ENCODE results near the gene GLI3.

GLI3 gene

DNA sequence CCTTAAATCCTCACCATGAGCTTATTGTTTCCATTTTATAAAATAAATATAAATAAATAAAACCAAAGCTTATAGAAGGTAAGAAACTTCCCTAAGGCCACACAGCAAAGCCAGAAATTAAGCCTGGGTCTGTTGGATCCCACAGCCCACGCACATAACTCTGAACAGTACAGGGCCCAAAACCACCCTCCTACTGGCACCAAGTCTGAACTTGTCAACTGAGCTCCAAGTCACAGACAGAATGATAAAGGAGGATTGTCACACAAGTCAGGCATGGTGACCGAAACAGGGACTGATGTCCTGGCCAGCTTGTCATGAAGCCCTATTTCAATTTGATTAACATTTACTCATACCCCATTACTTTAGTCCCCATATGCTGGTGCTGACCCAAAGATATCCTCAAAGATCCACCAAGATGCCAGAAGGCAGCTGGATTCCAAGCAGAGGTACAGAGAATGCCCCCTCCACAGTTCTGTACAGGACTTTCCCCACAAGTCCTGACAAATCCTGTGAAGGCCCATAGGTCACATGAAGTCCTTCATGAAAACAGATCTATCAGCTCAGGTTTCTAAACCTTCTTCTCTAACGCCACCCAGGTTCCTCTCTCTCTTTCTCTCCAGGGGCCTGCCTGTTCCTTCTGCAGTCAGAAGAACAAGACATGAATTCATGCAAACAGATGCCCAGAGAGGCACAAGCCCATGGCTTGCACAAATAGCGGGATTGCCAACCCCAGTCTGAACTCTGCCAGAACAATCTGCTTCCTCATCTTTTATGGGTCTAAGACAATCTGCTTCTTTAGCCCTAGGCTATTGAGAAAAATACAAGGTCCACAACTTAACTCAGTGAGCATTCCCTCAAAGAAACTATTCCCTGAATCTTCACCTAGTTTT, 60.9 kb downstream of the GLI3 start:
- no peak for DNase-seq (ENCODE audit: low spot score)

DNA sequence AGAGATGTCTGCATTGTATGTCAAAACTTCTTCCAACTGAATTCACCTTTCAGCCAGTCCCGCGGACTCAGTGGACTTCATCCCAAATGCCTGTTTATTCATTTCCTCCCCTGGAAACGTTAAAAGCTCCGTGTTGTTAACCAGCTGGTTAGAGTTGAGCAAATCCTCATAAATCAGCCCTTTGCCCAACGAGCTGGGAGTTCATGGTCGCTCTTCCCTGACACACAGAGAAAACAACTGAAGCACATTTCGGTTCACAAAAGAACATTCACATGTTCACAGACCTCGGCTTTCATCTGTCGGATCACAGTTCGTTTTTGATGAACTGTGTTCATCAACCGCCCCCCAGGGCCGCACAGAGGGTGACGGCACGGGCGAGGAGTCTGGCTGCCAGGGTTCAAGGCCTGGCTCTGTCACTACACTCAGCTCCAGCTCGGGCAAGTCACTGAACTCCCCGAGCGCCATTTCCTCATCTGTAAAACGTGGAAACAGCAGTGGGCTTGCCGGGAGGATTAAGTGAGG, 62.6 kb downstream of the GLI3 start:
- no peak for DNase-seq (ENCODE audit: low spot score)

DNA sequence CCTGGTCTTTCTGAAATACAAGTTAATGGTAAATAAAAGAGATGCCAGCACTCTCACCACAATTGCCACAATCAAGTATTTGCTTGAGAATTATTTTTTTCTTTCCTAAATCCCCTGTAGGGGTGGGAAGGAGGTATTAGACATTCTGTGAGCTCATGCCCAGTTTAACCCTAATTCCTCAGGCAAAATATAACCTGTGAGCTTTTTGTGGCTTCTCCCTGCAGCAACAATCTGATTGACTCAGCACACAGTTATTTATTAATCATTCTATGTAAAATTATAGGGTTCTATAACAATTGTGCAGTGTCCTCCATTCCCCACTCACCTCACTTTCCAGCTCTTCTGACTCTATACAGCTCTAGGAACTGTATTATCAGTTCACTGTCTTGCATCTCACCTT, 66.3 kb downstream of the GLI3 start:
- DNase-seq (ENCODE audit: low spot score) = no peak

DNA sequence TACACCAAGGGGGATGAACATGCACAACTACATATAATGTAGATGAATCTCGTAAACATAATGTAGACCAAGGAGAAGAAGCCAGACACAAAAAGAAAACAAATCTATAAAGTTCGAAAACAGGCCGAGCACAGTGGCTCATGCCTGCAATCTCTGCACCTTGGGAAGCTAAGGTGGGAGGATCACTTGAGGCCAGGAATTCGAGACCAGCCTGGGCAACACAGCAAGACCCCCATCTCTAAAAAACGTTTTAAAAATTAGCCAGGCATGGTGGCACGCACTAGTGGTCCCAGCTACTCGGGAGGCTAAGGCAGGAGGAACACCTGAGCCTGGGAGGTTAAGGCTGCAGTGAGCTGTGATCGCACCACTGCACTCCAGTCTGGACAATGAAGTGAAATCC, 68.5 kb downstream of the GLI3 start:
- no peak for DNase-seq (ENCODE audit: low spot score)

DNA sequence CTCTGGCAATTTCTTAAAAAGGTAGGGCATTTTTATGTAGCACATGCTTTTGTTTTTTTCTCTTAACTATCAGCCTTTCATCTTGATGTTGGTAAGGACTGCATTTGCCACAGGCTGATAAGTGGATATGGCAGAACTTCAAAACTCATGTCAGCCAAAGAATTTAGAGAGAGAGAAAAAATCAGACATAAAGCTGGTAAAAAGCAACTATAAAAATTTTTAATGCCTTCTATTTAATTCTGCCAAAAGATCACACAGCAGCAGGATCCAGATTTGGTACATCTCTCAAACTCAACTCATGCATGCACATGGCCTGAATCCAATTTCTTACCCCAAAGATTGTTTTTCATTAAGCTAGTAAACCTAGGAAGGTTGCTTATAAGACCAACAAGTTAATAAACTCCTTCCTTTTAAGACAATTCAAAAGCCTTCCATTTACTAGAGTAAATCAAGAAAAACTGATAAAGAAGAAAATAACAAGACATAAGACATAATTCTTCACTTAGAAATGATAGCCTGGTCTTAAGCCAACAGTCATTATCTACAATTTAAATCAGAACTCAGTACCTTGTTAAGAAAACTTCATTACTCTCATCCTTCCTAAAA, 69.3 kb downstream of the GLI3 start:
- no peak for DNase-seq (ENCODE audit: low spot score)

DNA sequence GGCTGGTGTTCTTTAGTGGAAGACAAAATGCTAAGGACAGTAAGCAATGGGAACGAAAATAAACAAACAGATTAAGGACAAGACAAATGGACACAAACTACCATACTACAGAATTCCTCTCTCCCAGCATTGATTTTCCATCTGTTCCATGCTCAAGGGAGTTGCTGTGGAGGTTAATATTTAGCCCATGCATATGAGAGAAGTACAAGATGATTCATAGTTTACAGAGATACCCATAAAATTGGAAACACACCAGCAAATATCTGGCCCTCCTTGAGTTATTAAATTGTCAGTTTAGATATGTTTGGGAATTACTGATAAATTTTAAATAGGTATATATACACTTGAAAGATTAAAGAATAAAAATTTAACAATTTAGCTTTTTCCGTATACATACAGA, 69.8 kb downstream of the GLI3 start:
- DNase-seq (ENCODE audit: low spot score) = no peak

DNA sequence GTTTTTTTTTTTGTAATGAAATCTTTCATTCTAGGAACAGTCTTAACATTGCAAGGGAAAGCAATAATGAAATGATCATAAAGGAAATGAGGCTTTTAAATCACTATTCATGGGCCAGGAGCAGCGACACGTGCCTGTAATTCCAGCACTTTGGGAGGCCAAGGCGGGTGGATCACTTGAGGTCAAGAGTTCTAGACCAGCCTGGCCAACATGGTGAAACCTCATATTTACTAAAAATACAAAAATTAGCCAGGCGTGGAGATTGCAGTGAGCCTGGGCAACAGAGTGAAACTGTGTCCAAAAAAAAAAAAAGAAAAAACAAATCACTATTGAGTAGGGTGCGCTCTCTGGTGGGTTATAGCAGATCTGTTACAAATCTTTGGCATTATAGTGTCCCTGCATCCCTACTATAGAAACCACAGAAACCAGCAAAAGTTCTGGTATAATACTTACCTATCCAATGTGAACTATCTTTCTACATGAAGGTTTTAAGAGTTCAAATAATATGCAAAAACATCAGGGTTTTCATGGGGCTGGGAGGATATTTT, 72.1 kb downstream of the GLI3 start:
- DNase-seq (ENCODE audit: low spot score) = no peak

DNA sequence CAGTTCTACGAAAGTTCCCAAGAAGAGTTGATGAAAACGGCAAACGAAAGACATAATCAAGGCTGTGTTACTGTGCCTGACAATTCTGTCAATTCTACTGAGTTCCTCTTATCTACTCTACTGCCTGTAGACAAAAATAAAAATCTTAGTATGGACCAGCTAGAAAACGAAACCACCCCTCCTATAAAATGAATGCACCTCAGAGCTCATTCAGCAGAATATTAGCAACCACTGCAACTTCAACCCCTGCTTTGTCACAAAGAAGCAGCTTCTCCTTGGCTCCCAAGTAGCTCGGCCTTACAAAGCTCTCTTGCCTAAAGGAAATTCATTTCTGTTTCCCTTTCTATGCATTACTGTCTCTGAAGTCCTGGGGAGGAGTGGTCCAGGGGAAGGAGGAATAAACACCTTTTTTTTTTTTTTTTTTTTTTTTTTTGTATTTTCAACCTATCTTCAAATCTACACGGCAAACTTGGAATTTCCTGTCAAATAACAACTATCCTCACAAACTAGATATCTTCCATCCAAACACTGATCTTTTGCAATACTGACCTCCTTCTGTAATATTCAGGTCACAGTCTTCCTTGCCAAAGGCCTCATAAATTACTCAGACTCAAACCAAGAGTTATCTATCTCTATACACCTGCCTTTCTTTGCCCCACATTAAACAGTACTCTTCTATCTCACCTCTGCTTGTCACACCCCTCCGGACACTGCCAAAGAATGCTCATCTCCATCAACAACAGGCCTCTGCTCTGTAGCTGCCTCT, 74.3 kb downstream of the GLI3 start:
- DNase-seq (ENCODE audit: low spot score) = no peak

DNA sequence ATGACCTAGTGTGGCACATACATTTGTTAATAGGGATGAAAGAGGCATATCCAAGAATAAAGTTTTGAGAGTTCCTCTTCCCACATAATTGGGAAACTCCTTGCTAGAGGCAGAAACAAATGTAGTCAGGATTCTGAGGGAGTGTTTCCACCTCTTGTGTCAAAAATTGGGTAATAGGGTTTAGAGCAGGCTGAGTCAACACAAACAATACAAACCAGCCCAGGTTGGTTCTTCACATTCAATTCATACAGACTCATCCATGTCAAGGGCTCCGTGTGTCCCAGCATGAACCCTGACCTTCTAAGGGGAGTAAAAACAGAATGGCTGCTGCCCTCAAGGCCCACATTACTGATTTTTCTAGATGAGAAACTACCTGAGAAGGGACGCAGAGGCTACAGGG, 75.3 kb downstream of the GLI3 start:
- no peak for DNase-seq (ENCODE audit: low spot score)

DNA sequence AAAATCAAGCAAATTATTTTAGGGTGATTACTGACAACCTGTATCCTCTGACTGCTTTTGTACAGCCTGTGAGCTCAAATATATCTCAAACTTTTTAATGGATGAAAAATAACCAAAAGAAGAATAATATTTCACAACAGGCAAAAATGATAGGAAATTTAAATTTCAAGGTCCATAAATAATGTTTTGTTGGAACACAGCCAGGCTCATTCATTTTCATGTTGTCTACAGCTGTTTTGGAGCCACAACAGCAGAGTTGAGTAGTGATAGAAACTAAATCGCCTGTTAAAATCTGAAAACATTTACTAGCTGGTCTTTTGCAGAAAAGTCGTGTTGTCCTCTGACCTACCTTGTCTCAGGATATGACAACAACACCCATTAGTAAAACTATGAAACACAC, 75.9 kb downstream of the GLI3 start:
- DNase-seq (ENCODE audit: low spot score) = no peak

DNA sequence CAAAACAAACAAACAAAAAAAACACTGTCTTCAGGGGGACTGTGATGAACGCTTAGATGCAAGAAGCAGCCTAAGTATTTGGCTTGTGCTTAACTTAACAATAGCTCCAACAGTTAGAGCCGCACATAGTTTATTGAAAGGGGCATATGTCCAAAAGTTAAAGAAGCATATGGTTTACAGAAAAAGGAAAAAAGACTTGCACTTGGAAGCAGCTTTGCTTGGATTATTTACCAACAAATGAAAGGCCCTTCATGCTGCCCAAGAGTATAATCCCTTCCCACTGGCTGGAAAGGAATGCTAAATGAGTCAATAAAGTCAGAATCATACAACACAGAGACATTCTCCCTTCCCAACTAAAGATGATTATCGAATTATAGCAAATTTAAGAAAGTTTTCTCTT, 77.9 kb downstream of the GLI3 start:
- no peak for DNase-seq (ENCODE audit: low spot score)

DNA sequence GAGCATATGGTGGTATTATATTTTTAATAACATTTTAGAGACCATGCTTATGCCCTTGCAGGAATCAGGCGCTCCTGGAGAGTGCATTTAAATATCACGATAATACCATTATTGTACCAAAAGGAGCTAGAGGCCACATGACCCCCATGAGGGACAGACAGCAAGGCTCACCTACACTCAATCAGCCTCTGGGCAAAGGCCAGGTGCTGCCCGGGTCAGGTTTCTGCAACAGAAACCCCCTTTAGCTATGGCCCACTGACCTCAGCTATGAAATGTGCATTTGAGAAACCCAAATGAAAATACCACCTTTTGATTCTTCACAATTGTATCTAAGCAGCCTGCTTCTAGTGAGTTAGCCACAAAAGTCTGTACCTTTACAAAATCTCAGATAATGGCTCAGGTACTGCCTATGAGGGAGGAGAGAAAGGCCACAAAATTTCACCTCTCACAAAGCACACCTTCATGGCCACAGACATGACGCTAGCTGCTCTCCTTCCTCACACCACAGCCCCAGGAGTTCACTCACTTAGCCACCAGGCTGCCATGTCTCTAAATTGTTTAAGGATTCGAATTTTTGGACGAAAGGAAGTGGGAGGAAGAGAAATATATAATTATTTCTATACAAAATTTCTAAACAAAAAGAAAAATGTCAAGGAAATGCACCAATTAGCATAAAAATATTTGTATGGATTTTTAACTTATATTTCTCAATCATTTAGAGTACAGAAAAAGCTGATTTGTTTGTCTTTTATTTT, 79.9 kb downstream of the GLI3 start:
- DNase-seq (ENCODE audit: low spot score) = no peak

DNA sequence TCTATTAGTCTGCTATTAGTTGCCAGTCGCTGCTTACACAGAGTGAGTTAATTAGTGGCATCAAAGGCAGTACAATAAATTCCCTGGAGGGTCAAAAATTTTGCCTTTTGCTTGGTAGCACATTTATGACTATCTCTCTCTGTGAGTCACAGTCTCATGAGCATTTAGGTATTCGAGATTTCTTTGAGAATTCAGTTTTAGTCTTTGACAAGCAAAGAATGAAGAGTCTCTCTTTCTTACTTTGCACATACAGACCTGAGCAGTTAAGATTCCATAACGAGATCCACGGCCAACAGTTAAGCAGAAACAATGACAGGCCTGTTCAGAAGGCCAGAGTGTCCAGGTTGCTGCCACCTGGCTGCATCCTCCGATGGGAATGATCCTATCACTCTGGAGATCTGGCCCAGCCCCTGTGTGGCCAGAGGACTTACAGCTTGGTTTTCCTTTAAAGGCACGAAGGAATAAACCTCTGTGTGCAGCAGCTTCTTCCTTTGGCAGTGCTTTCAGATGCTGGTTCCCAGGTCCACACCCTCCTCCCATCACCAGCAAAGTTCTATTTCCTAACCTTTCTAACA, 80.6 kb downstream of the GLI3 start:
- no peak for DNase-seq (ENCODE audit: low spot score)

DNA sequence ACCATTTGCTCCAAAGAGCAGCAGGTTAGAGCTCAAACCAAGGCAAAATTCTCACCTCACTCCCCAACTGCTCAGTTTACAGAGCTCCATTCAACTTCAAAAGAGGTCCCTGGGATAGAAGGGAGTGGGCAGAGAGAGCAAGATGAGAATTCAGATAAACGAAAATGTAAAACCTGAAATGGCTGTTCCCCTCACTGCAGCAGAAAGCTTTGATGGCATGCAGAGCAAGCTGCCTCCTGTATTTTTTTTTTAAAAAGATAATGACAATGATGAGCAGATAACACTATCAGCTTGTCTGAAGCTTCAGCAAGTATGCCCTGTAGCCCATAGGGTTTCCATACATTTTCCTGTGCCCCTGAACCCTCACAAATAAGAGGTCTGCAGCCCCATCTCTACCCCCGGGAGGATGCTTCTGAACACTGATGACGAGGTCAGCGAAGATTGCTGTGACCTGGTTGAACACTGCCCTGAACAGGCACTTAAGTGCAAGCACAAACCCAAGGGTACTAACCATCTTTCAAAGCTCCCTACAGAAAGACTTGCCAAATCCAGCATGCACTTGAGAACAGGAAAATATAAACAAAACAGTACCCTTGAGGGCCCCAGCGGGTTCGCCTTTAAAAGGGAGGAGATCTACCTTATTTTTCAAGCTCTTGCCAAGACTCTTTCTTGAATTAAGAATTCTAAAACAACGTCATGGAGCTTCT, 81.3 kb downstream of the GLI3 start:
- DNase-seq (ENCODE audit: low spot score) = no peak

DNA sequence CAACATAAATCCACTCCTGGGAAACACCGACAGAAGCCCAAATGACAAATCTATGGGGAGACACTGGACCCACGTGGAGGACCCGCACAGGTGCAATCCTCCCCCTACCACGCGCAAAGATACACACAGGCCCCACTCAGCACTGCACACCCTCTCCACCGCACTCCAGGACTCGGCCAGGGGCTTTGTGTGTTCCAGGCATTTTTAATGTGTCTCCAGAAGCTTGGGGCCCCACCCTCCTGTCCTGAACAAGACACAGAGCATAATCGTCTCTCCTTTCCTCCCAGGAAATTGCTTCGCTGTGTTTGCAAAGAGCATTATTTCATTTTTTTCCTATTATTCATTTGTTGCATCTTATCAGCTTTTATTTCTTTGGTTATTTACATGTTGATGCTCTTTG, 82.8 kb downstream of the GLI3 start:
- DNase-seq (ENCODE audit: low spot score) = no peak

DNA sequence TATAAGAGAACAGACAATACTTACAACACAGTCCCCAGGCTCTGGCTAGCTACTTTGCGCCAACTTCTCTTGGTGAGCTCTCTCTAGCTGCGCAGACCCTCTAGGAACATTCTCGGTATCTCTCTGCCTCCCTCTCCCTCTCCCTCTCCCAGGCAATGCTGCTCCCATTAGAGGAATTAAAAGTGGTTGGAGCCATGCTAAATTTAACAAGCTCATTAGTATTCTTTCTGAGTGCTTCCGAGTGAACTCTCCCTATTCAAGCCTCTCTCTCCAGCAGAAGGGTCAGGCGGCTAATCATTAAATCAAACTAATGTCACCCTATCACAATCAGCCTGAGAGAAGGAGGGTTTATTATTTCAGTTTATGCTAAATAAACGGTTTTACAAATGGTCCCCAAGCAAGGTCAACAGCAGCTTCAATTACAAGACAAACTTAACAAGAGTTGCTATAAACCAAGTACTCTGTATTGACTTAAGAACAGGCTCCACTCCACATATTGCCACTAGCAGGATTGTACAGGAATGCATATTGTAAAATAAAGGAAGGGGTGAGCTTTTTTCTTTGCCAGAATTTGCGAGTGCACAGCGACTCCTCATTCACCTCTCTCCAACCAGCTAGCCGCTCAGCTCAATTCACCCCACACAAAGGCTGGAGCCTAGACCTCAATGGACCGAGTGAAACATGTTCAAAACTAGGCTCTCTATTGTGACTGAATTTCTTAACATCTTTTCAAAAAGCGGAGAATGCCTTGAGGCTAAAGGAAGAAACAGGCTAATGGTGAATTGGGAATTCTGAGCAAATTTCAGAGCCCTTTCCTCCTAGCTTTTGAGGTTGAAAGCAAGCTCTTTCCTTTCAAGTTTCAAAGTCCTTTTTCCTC, 84.4 kb downstream of the GLI3 start:
- DNase-seq (ENCODE audit: low spot score) = no peak

DNA sequence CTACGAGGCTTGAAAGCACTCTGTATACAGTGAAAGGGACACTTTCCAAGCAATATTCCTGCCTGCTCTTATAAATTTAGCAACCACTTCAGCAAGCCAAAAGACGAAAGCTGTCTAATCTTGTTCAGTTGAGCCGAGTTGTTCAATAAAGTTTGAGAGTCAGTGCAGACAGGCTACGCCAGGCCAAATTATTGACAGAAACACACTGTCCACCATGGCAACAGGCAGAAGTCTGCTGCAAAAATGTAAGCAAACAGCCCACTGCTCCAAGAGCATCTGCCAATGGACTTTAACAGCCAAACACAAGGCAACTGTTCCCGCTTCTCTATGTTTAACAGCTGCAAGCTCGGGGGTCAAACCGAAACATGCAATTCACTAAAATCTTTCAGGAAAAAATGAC, 85.7 kb downstream of the GLI3 start:
- DNase-seq (ENCODE audit: low spot score) = no peak

DNA sequence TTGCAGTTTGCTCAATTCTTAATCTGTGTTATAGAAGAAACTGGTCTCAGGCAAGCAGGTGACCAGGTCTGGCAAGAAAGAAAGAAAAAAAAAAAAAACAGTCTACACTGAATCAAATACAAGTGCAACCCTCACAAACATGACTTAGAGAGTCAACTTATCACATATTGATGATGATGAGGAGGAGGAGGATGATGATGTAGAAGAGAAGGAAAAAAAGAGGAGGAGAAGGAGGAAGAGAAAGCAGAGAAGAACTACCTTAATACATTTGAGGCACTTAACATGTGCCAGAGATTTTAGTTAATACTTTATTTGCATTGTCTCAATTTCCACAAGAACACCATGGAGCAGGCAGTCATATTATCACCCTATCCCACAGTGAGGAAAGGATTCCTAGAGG, 91.5 kb downstream of the GLI3 start:
- no peak for DNase-seq (ENCODE audit: low spot score)

DNA sequence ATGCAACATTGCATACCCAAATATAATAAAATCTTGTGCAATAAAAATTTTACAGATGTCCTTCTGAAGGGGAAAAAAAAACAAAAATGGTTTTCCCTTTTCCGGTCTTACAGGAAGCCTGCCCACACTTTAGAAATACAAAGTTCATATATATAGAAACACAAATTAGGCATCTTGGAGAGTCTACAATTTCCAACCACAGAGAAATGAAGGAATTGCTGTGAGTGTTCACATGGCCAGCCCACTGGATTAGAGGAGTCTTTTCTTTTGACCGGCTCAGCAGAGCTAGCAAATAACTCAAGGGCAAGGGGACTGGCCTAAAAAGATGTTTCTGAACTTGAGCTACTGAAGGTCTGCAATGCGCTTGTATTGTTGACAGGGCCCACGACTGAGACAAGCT, 92.4 kb downstream of the GLI3 start:
- DNase-seq (ENCODE audit: low spot score) = no peak
